SK-N-MC (cell line): ENCODE results near the gene NVL.

ENCODE experiments used
- DNase-seq: peaks from one replicate; pipeline ENCODE4 v3.0.0-alpha.2; 2011; ENCODE audit warnings: low read depth, low spot score
- H3K27ac ChIP-seq: fragments of 200-600 bp; sonication (generic); 2 replicates; pipeline ENCODE4 v1.5.1; 2016; ENCODE audit warnings: mixed run types
- H3K36me3 ChIP-seq: fragments of 200-600 bp; sonication (generic); 2 replicates; pipeline ENCODE4 v1.6.1; 2017; ENCODE audit warnings: antibody characterized with exemption, low read length, mixed read lengths; ENCODE audit not compliant: insufficient read depth
- H3K4me3 ChIP-seq: fragments of 200-600 bp; sonication (generic); 2 replicates; pipeline ENCODE4 v1.5.1; 2016
- H3K9ac ChIP-seq: fragments of 200-600 bp; sonication (generic); 2 replicates; pipeline ENCODE4 v1.8.0; 2017; ENCODE audit warnings: mixed run types, mixed read lengths; ENCODE audit not compliant: insufficient read length
- H3K9me3 ChIP-seq: fragments of 200-600 bp; sonication (generic); 2 replicates; pipeline ENCODE4 v1.6.1; 2017; ENCODE audit warnings: low read depth, mild to moderate bottlenecking, antibody characterized with exemption, low read length, moderate library complexity, mixed read lengths
- EZH2 ChIP-seq: fragments of 200-600 bp; sonication (generic); IDR thresholded peaks from one replicate; pipeline ENCODE4 v1.6.1; 2017; ENCODE audit warnings: antibody characterized with exemption
- FOXP2 ChIP-seq: optimal IDR thresholded peaks from 2 replicates; pipeline ENCODE3; 2011; ENCODE audit warnings: mild to moderate bottlenecking, moderate library complexity; ENCODE audit not compliant: insufficient read depth; ENCODE audit errors: extremely low read length, control extremely low read depth
- POLR2AphosphoS5 ChIP-seq: IDR thresholded peaks from 2 replicates; pipeline ENCODE4 v1.6.1; 2012; ENCODE audit warnings: mild to moderate bottlenecking, low read depth, low read length, borderline replicate concordance

Gene NVL

GRCh38 chr1:224185208-224185607, 144.8 kb downstream of the NVL start:
- H3K9ac ChIP-seq: no peak overlapping the region
- TF ChIP-seq EZH2 (no peak), POLR2AphosphoS5 (no peak), FOXP2 (no peak)
- no peaks in the 10 kb centered on the region for H3K9me3 ChIP-seq
- H3K27ac ChIP-seq: no peak overlapping the region
- peaks cover 50% of the 10 kb centered on the region for H3K36me3 ChIP-seq
- peak overlapping the region; percentile 87 for H3K4me3 ChIP-seq
- no peak for DNase-seq

GRCh38 chr1:224183591-224184312, 146.2 kb downstream of the NVL start:
- H3K27ac ChIP-seq: peak overlapping the region; percentile 23
- TF ChIP-seq POLR2AphosphoS5 (no peak), EZH2 (no peak), FOXP2 (no peak)
- no peaks in the 10 kb centered on the region for H3K9me3 ChIP-seq
- peak overlapping the region; percentile 87 for H3K4me3 ChIP-seq
- peak overlapping the region; percentile 94 for H3K9ac ChIP-seq
- DNase-seq: no peak
- H3K36me3 ChIP-seq: peaks cover 38% of the 10 kb centered on the region

GRCh38 chr1:224182866-224183590, 146.9 kb downstream of the NVL start, which contains the start of gene DEGS1:
DEGS1 (plus strand) TSS chr1:224183240; CDS start chr1:224183337, 97 bp downstream.
- Histone ChIP-seq H3K4me3 (peak within 1 kb of the TSS; percentile 87), H3K9ac (peak within 1 kb of the TSS; percentile 94), H3K36me3 (peaks cover 34% of the 10 kb centered on the region), H3K9me3 (no peaks in the 10 kb centered on the region), H3K27ac (peak within 1 kb of the TSS; percentile 58)
- TF ChIP-seq FOXP2 (no peak), POLR2AphosphoS5 (peak; percentile 84; the same call in 1 of the 2 replicates)
- no peak for DNase-seq

- no peak for TF ChIP-seq POLR2AphosphoS5
- TF ChIP-seq FOXP2: no peak
- no peak for TF ChIP-seq EZH2
- Histone ChIP-seq H3K9ac (peak overlapping the region; percentile 94), H3K27ac (peak overlapping the region; percentile 58), H3K9me3 (no peaks in the 10 kb centered on the region), H3K4me3 (peak overlapping the region; percentile 87), H3K36me3 (peaks cover 26% of the 10 kb centered on the region)
- no peak for DNase-seq
Observed at GRCh38 chr1:224182057-224182865, 147.7 kb downstream of the NVL start.

- Histone ChIP-seq H3K9me3 (no peaks in the 10 kb centered on the region), H3K36me3 (peaks cover 18% of the 10 kb centered on the region), H3K27ac (no peak overlapping the region), H3K4me3 (no peak overlapping the region), H3K9ac (no peak overlapping the region)
- TF ChIP-seq FOXP2 (no peak), EZH2 (no peak), POLR2AphosphoS5 (no peak)
- no peak for DNase-seq
Observed at GRCh38 chr1:224181453-224181810, 148.5 kb downstream of the NVL start.

GRCh38 chr1:224180783-224181452, 149.1 kb downstream of the NVL start:
- no peaks in the 10 kb centered on the region for H3K9me3 ChIP-seq
- H3K4me3 ChIP-seq: no peak overlapping the region
- H3K9ac ChIP-seq: no peak overlapping the region
- H3K27ac ChIP-seq: no peak overlapping the region
- no peak for DNase-seq
- peaks cover 13% of the 10 kb centered on the region for H3K36me3 ChIP-seq
- TF ChIP-seq POLR2AphosphoS5: no peak
- no peak for TF ChIP-seq EZH2
- no peak for TF ChIP-seq FOXP2

GRCh38 chr1:224178894-224179293, 151.1 kb downstream of the NVL start:
- no peak for DNase-seq
- Histone ChIP-seq H3K4me3 (no peak overlapping the region), H3K9me3 (no peaks in the 10 kb centered on the region), H3K36me3 (no peaks in the 10 kb centered on the region), H3K9ac (no peak overlapping the region), H3K27ac (no peak overlapping the region)
- TF ChIP-seq EZH2: no peak
